ENCODE measurements around the gene LRRC28. TPM values are rescaled to one million over a fixed set of nuclear protein-coding genes. Genes with fewer than 3 reads are reported as not detected.

LRRC28 gene
- total RNA-seq, 1 donor from 2014 or later, result 33.0 TPM

GRCh38 chr15:99211926-99212325, 39.4 kb upstream of the LRRC28 start:
- H3K9me3 Mint-ChIP-seq (ENCODE audit: unreplicated experiment), result no peaks in the 10 kb centered on the region
- H3K4me3 Mint-ChIP-seq (ENCODE audit: unreplicated experiment), result no peak overlapping the region
- peaks cover 2% of the 10 kb centered on the region for H3K27me3 Mint-ChIP-seq (ENCODE audit: unreplicated experiment)
- no peaks in the 10 kb centered on the region for H3K4me1 Mint-ChIP-seq (ENCODE audit: unreplicated experiment)
- TF ChIP-seq, protein P1, sequence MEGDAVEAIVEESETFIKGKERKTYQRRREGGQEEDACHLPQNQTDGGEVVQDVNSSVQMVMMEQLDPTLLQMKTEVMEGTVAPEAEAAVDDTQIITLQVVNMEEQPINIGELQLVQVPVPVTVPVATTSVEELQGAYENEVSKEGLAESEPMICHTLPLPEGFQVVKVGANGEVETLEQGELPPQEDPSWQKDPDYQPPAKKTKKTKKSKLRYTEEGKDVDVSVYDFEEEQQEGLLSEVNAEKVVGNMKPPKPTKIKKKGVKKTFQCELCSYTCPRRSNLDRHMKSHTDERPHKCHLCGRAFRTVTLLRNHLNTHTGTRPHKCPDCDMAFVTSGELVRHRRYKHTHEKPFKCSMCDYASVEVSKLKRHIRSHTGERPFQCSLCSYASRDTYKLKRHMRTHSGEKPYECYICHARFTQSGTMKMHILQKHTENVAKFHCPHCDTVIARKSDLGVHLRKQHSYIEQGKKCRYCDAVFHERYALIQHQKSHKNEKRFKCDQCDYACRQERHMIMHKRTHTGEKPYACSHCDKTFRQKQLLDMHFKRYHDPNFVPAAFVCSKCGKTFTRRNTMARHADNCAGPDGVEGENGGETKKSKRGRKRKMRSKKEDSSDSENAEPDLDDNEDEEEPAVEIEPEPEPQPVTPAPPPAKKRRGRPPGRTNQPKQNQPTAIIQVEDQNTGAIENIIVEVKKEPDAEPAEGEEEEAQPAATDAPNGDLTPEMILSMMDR (IDR thresholded peaks at IDR 0.05; ENCODE audit: unreplicated experiment), result no peak
- H3K36me3 Mint-ChIP-seq (ENCODE audit: low read depth, unreplicated experiment), result no peaks in the 10 kb centered on the region
- DNase-seq (ENCODE audit: low spot score), result no peak
- H3K27ac Mint-ChIP-seq (ENCODE audit: unreplicated experiment), result no peak overlapping the region

DNA sequence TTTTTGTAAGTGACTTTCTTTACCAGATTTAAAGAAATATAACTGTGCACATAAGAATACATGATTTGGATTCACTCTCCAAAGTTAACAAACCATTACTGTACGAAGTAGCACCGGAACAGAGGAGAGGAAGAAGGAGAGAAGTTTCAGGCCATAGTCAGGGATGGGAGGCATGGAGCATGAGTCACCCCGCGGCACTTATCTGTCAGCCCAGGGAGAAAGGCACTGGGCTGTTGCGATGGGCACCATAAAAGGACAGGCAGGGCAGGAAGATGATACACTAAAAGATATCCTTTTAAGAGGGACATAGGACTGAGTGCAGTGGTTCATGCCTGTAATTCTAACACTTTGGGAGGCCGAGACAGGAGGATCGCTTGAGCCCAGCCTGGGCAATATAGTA, 38.9 kb upstream of the LRRC28 start:
- no peaks in the 10 kb centered on the region for H3K36me3 Mint-ChIP-seq (ENCODE audit: low read depth, unreplicated experiment)
- no peaks in the 10 kb centered on the region for H3K9me3 Mint-ChIP-seq (ENCODE audit: unreplicated experiment)
- no peak overlapping the region for H3K27ac Mint-ChIP-seq (ENCODE audit: unreplicated experiment)
- no peak for DNase-seq (ENCODE audit: low spot score)
- H3K4me1 Mint-ChIP-seq (ENCODE audit: unreplicated experiment), result no peaks in the 10 kb centered on the region
- TF ChIP-seq, protein P1 (IDR thresholded peaks at IDR 0.05; ENCODE audit: unreplicated experiment), result no peak
- no peak overlapping the region for H3K4me3 Mint-ChIP-seq (ENCODE audit: unreplicated experiment)
- H3K27me3 Mint-ChIP-seq (ENCODE audit: unreplicated experiment), result peaks cover 2% of the 10 kb centered on the region

DNA sequence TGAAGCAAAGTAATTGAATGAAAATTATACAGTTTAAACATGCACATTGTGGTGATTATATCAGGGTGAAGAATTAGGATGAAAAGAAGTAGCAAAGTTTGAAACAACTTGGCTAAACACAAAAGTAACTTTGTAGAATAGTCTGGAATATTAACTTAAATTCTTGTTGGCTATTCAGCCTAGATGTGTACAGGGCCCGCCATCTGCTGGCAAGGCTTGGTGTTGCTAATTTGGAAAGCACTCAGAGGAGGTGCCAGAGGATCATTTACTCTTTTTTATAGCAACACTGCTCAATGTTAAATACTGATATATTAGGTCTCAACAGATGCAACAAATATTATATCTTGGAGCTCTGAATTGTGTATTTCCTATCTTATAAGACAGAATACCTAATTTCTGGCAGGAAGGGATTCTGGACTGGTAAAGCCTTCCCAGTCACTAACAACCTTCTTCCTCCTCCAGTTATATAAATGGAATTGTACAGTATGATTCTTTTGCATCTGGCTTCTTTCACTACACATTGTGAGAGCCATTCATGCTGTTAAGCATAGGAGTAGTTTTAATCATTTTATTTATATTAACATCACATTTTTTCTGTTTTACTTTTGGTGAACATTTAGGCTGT, 38.0 kb upstream of the LRRC28 start:
- Mint-ChIP-seq H3K4me3 (ENCODE audit: unreplicated experiment) (no peak overlapping the region), H3K27ac (ENCODE audit: unreplicated experiment) (no peak overlapping the region), H3K27me3 (ENCODE audit: unreplicated experiment) (peaks cover 2% of the 10 kb centered on the region), H3K9me3 (ENCODE audit: unreplicated experiment) (no peaks in the 10 kb centered on the region), H3K4me1 (ENCODE audit: unreplicated experiment) (no peaks in the 10 kb centered on the region), H3K36me3 (ENCODE audit: low read depth, unreplicated experiment) (peaks cover 5% of the 10 kb centered on the region)
- DNase-seq (ENCODE audit: low spot score), result peak; percentile 77
- TF ChIP-seq, protein P1 (IDR thresholded peaks at IDR 0.05; ENCODE audit: unreplicated experiment), result peak; percentile 82

DNA sequence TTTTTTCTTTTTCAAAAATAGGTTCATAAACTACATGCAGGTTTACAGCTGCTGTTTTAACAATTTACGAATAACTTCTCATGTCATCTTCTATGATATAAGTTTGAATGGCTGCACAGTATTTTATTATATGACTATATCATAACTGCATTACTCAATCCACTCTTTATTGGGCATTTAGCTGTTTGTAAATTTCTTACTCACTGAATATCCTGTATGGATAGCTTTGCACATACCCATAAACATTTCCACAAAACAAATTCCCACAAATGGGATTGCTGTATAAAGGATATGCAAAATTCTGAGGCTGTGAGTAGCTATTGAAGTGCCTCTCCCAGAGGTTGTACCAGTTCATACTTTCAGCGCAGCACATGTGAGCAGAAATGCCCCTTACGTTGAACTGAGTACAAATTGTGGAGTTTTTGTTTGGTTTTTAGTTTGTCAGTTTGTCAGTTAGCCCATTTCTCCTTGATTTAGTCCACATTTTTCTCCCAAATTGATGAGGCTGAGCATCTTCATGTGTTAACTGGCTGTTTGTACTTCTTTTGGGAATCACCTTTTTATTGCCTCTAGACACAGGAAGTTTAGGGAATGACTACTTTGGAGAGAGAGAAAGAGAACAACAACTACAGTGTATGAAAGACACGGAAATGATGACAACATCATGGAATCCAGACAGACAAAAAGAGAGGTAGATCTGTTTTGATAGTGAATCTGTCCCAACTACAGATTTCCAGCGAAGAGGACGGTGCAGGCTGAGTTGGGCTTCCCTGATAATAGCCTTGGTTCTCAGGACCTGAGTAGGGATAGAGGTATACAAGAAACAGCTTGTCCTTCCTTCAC, 26.7 kb upstream of the LRRC28 start:
- H3K27me3 Mint-ChIP-seq (ENCODE audit: unreplicated experiment), result no peaks in the 10 kb centered on the region
- no peaks in the 10 kb centered on the region for H3K4me1 Mint-ChIP-seq (ENCODE audit: unreplicated experiment)
- peaks cover 23% of the 10 kb centered on the region for H3K36me3 Mint-ChIP-seq (ENCODE audit: low read depth, unreplicated experiment)
- no peak for DNase-seq (ENCODE audit: low spot score)
- no peak overlapping the region for H3K27ac Mint-ChIP-seq (ENCODE audit: unreplicated experiment)
- no peak overlapping the region for H3K4me3 Mint-ChIP-seq (ENCODE audit: unreplicated experiment)
- H3K9me3 Mint-ChIP-seq (ENCODE audit: unreplicated experiment), result no peaks in the 10 kb centered on the region
- TF ChIP-seq, protein P1 (IDR thresholded peaks at IDR 0.05; ENCODE audit: unreplicated experiment), result no peak

DNA sequence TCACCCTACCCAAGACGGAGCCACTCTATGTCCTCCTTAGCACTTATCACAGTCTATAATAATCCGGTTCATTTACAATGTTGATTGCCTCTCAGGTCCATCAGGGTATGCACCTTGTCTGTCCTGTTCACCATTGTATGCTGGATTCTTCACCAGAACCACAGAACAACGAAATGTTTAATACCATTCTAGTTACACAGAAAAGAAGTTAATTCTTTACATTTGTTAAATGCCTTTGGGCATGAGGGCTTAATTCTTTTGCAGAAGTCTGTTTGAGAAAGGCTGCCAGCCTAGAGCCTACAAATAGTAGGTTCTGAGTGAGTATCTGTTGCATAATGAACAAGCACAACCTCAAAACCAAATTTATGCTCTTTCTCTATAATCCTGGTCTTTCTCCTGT, 24.5 kb upstream of the LRRC28 start:
- Mint-ChIP-seq H3K27me3 (ENCODE audit: unreplicated experiment) (no peaks in the 10 kb centered on the region), H3K27ac (ENCODE audit: unreplicated experiment) (no peak overlapping the region), H3K4me3 (ENCODE audit: unreplicated experiment) (no peak overlapping the region), H3K4me1 (ENCODE audit: unreplicated experiment) (no peaks in the 10 kb centered on the region), H3K9me3 (ENCODE audit: unreplicated experiment) (no peaks in the 10 kb centered on the region), H3K36me3 (ENCODE audit: low read depth, unreplicated experiment) (peaks cover 13% of the 10 kb centered on the region)
- TF ChIP-seq, protein P1 (IDR thresholded peaks at IDR 0.05; ENCODE audit: unreplicated experiment), result no peak
- DNase-seq (ENCODE audit: low spot score), result no peak

Data from endothelial cell (in vitro differentiated cells).